ENCODE results near the gene CCM2. TPM values are rescaled to one million over a fixed set of nuclear protein-coding genes. Genes with fewer than 3 reads are reported as not detected.
"Not testable (repeated sequence)": the region's sequence is repeated elsewhere in the genome, so short reads cannot be mapped to it uniquely, and the experiment has no call there.

Gene CCM2
- total RNA-seq, 2 experiments from 2014 or later = 134 TPM

DNA sequence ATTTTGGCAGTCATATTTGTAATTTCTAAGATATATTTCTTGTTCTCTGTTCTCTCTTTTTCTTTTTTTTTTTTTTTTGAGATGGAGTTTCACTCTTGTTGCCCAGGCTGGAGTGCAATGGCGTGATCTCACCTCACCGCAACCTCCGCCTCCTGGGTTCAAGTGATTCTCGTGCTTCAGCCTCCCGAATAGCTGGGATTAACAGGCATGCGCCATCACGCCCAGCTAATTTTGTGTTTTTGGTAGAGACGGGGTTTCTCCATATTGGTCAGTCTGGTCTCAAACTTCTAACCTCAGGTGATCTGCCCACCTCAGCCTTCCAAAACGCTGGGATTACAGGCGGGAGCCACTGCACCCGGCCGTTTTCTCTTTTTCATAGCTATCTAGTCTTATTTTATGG, 25.5 kb downstream of the CCM2 start:
- DNase-seq, H3K27me3 Mint-ChIP-seq, H3K9me3 Mint-ChIP-seq: not testable (repeated sequence)
- Mint-ChIP-seq H3K36me3 (ENCODE audit: low read depth) (peaks cover 65% of the 10 kb centered on the region), H3K27ac (peak overlapping the region; percentile 82), H3K4me3 (peak overlapping the region; percentile 44), H3K4me1 (peaks cover 63% of the 10 kb centered on the region)
- CTCF ChIA-PET = interaction anchor here (3.2 kb wide), 1 partner anchor 52 kb away, joined by 16 read pairs; no protein-coding TSS in a partner anchor
- POLR2A ChIA-PET = interaction anchor here (0.7 kb wide), 1 partner anchor 9 kb away, joined by 4 read pairs; no protein-coding TSS in a partner anchor

DNA sequence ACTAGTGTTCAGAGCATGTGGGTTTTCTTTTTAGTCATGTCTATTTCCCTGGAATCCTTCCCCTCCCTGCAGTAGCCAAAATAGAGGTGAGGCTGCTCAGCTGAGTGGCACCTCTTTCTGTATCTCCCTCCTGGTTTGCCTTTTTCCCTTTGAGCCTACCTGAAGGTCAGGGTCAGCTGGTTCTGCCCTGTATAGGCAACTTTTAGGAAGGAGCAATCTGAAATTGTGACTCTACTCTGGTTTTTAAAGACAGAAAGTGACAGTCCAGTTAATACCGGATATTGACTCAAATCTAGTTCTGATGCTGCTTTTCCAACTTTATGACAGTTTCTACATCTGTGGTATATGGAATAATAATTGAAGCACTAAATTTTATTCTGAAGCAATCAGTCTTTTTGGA, 26.0 kb downstream of the CCM2 start:
- H3K9me3 Mint-ChIP-seq = peaks cover 4% of the 10 kb centered on the region
- CTCF ChIA-PET = interaction anchor here (3.2 kb wide), 1 partner anchor 52 kb away, joined by 16 read pairs; no protein-coding TSS in a partner anchor
- peak overlapping the region; percentile 44 for H3K4me3 Mint-ChIP-seq
- H3K27me3 Mint-ChIP-seq = no peaks in the 10 kb centered on the region
- DNase-seq = no peak
- peak overlapping the region; percentile 82 for H3K27ac Mint-ChIP-seq
- H3K4me1 Mint-ChIP-seq = peaks cover 60% of the 10 kb centered on the region
- POLR2A ChIA-PET = no interaction called here
- peaks cover 66% of the 10 kb centered on the region for H3K36me3 Mint-ChIP-seq (ENCODE audit: low read depth)

DNA sequence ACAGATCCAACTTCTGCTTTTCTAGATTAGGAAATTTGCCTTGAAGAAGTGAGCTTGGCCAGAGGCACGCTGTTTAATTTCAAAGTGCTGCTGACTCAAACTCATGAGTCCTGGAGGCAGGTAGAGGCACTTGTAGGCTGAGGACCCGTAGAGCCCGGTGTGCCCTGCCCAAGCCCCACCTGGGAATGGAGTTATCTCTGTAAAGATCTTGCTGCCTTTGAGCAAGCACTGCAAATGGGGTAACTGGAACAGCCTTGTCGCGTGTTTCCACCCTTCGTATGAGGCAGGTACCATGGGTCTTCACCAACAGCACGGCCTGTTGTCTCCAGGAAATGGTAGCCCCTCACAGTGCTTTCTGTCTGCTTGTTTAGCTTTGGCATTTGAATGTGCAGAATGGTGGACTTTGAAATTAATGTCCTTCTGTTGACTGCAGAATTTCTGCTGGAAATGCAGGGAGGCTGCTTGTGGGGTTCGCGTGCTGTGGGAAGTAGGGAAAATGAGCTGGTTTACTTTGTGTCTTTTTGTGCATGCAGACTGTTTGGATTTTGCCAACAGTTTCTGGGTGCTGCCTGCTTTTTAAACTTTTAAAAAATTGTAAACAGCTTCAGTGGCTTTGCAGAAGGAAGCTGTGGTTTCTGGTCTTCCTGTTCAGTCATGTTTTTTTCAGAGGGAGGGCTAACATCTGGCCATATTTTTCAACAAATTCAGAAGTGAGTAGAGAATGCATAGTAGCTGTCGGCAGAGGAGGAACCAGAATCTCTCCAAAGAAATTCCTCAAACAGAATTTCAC, 27.2 kb downstream of the CCM2 start:
- Mint-ChIP-seq H3K4me1 (peaks cover 60% of the 10 kb centered on the region), H3K27ac (peak overlapping the region; percentile 87), H3K9me3 (peaks cover 4% of the 10 kb centered on the region), H3K4me3 (peak overlapping the region; percentile 81), H3K36me3 (ENCODE audit: low read depth) (peaks cover 70% of the 10 kb centered on the region), H3K27me3 (no peaks in the 10 kb centered on the region)
- POLR2A ChIA-PET = interaction anchor here (0.6 to 2.0 kb wide), 4 partner anchors 9 to 54 kb away, joined by 3 to 6 read pairs (median 4); no protein-coding TSS in a partner anchor
- CTCF ChIA-PET = interaction anchor here (0.6 to 3.2 kb wide), 10 partner anchors 9 to 165 kb away, joined by 3 to 16 read pairs (median 4); partner anchors contain the start of gene MYO1G
- DNase-seq = peak; percentile 63

DNA sequence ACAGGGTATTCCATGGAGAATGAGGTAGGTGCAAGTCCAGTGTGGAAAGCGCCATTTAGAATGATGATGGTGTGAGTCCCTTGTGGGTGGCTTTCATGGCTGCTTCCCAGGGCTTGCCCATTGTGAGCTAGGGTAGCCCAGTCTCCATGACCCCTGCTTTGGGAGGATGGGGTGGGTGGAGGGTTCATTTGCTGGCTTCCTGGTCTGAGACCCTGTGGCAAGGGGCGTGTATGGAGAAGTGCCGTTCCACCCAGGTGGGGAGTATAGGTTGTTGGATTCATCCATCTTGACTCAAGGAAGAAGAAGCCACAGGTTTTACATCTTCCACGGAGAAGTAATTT, 27.7 kb downstream of the CCM2 start:
- DNase-seq = no peak

DNA sequence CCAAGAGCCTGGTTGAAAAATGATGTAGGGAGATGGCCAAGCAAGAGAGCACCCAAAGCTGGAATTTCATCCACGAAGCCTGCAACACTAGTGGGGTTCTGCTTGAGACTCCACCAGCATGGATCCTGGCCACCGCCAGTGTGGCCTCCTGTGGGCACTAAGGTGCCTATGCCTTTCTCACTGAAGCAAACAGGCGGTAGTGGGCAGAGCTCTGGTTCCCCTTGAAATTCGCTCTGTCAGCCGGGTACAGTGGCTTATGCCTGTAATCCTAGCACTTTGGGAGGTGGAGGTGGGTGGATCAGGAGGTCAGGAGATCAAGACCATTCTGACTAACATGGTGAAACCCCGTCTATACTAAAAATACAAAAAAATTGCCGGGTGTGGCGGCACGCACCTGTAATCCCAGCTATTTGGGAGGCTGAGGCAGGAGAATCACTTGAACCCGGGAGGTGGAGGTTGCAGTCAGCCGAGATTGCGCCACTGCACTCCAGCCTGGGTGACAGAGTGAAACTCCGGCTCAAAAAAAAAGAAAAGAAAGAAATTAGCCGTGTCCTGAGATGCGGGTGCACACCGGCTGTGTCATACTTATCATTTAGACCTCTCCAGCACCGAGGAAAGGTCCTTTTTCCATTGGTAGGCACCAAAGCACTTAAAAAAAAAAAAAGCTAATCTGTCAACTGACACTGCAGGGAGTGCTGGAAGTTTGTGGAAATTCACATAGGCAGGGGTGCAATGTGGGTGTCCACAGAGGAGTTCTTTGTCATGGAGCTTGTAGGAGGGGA, 28.3 kb downstream of the CCM2 start:
- Mint-ChIP-seq H3K9me3 (peaks cover 4% of the 10 kb centered on the region), H3K4me1 (peaks cover 68% of the 10 kb centered on the region), H3K36me3 (ENCODE audit: low read depth) (peaks cover 79% of the 10 kb centered on the region), H3K27me3 (no peaks in the 10 kb centered on the region), H3K27ac (peak overlapping the region; percentile 87), H3K4me3 (peak overlapping the region; percentile 81)
- ChIA-PET POLR2A (interaction anchor here (0.6 to 2.0 kb wide), 3 partner anchors 8 to 50 kb away, joined by 4 to 6 read pairs (median 4); no protein-coding TSS in a partner anchor), CTCF (interaction anchor here (0.5 to 3.2 kb wide), 8 partner anchors 9 to 1131 kb away, joined by 3 to 16 read pairs (median 4); no protein-coding TSS in a partner anchor)
- DNase-seq = no peak

More for the DNA sequence above, 27.7 kb downstream of the CCM2 start:
- Mint-ChIP-seq H3K27ac (peak overlapping the region; percentile 87), H3K4me3 (peak overlapping the region; percentile 81), H3K27me3 (no peaks in the 10 kb centered on the region), H3K4me1 (peaks cover 66% of the 10 kb centered on the region), H3K36me3 (ENCODE audit: low read depth) (peaks cover 75% of the 10 kb centered on the region), H3K9me3 (peaks cover 4% of the 10 kb centered on the region)
- POLR2A ChIA-PET = interaction anchor here (0.6 to 2.0 kb wide), 4 partner anchors 8 to 55 kb away, joined by 4 to 6 read pairs (median 4); no protein-coding TSS in a partner anchor
- CTCF ChIA-PET = interaction anchor here (0.5 to 3.2 kb wide), 12 partner anchors 9 to 165 kb away, joined by 3 to 16 read pairs (median 4); partner anchors contain the start of gene MYO1G

DNA sequence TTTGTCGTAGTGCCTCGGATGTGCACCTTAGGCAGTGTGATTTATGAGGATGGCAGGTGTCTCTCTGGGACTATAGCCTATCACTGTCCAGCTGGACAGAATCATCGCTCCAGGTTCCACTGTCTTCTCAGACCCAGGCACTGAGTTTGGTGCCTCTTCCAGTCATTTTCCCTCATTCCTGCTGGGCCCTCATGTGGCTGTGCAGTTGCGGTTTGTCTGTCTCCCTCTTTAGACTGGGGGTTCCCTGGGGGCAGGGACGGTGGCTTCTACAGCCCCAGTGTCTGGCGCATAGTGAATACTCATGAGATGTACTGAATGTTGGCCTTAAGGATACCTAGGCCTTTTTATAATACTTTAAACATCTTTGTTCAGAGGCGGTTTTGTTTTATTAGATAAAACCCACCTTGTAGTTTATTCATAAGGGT, 28.9 kb downstream of the CCM2 start:
- Mint-ChIP-seq H3K36me3 (ENCODE audit: low read depth) (peaks cover 83% of the 10 kb centered on the region), H3K4me1 (peaks cover 70% of the 10 kb centered on the region), H3K27me3 (no peaks in the 10 kb centered on the region), H3K27ac (peak overlapping the region; percentile 87), H3K9me3 (peaks cover 4% of the 10 kb centered on the region), H3K4me3 (peak overlapping the region; percentile 81)
- ChIA-PET CTCF (interaction anchor here (0.6 to 2.0 kb wide), 4 partner anchors 10 to 1131 kb away, joined by 3 to 8 read pairs (median 4); no protein-coding TSS in a partner anchor), POLR2A (no interaction called here)
- no peak for DNase-seq

DNA sequence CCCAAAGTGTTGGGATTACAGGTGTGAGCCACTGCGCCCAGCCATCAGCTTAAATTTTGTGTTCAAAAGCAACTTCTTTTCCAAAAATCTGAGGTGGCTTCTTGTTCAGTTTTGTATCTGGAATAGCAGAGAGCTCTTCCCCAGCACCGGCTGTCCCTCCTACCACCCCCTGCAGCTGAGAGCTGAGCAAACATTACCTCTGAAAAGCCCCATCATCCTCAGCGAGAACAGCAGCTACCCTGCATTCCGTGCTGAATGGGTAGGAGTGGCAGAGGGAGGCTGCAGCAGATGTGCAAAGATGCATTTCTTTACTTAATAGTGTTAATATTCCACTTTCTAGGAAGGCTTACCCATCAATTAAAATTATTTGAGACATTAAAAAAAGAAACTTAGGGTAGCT, 31.8 kb downstream of the CCM2 start:
- peak overlapping the region; percentile 81 for H3K27ac Mint-ChIP-seq
- peaks cover 77% of the 10 kb centered on the region for H3K36me3 Mint-ChIP-seq (ENCODE audit: low read depth)
- H3K4me1 Mint-ChIP-seq = peaks cover 67% of the 10 kb centered on the region
- H3K4me3 Mint-ChIP-seq = peak overlapping the region; percentile 60
- CTCF ChIA-PET = interaction anchor here (0.7 to 2.0 kb wide), 3 partner anchors 23 to 59 kb away, joined by 3 to 4 read pairs (median 3); no protein-coding TSS in a partner anchor
- DNase-seq = no peak
- H3K27me3 Mint-ChIP-seq = no peaks in the 10 kb centered on the region
- POLR2A ChIA-PET = no interaction called here
- H3K9me3 Mint-ChIP-seq = no peaks in the 10 kb centered on the region

DNA sequence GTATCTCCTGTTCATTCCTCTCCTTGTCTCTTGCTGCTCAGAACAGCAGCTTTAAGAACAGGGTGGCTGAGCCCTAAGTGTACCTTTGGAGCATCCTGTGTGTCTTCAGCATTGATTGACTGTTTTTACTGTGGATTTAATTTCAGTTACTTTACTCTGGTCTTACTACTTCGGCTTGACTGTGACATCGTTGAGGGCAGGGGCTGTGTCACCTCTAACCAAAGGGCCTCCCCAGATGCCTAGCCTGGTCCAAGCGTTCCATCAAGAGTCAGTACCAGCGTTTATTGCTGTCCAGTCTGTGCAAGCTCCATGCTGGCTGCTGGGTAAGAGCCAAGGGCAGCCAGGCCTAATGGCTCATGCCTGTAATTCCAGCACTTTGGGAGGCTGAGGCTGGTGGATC, 32.4 kb downstream of the CCM2 start:
- H3K9me3 Mint-ChIP-seq = no peaks in the 10 kb centered on the region
- H3K36me3 Mint-ChIP-seq (ENCODE audit: low read depth) = peaks cover 74% of the 10 kb centered on the region
- no peaks in the 10 kb centered on the region for H3K27me3 Mint-ChIP-seq
- no peak for DNase-seq
- H3K4me3 Mint-ChIP-seq = peak overlapping the region; percentile 60
- peaks cover 65% of the 10 kb centered on the region for H3K4me1 Mint-ChIP-seq
- CTCF ChIA-PET = interaction anchor here (0.7 to 2.0 kb wide), 4 partner anchors 22 to 105 kb away, joined by 3 to 4 read pairs (median 4); no protein-coding TSS in a partner anchor
- POLR2A ChIA-PET = no interaction called here
- peak overlapping the region; percentile 81 for H3K27ac Mint-ChIP-seq

DNA sequence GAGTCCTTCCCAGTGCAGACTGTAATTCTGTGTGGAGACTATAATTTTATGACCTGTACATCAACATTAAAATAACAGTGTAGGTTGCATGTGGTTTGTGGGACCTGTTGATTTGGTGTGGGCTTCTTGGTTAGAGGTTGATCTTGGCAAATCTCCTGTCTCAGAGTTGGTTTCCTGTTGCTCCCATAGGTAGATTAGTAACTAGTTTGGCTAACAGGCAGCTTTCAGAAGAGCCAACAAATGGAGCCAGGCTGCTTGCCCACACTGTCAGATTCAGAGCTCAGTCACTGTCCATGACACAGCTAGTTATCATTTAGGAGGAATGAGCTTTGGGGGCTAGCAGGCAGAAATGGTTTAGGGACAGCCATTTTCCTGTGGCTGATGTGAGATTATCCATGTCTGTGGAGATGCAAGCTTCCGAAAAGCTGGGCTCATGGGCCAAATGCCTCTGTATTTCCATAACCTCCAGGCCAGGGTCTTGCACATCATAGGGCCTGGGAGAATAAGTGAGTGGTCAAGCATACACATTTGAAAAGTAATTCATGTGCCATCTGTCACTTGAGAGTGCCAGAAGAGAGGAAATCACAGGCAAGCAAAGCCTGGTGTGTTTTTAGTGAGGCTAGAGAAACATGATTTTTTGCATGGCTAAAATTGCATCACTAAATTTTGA, 33.4 kb downstream of the CCM2 start:
- no peaks in the 10 kb centered on the region for H3K9me3 Mint-ChIP-seq
- DNase-seq = peak; percentile 26
- ChIA-PET POLR2A (interaction anchor here (0.5 to 1.4 kb wide), 3 partner anchors 22 to 60 kb away, joined by 3 to 7 read pairs (median 3); no protein-coding TSS in a partner anchor), CTCF (interaction anchor here (0.6 to 5.2 kb wide), 5 partner anchors 26 to 431 kb away, joined by 4 to 24 read pairs (median 4); no protein-coding TSS in a partner anchor)
- H3K27me3 Mint-ChIP-seq = no peaks in the 10 kb centered on the region
- peak overlapping the region; percentile 79 for H3K27ac Mint-ChIP-seq
- peak overlapping the region; percentile 60 for H3K4me3 Mint-ChIP-seq
- peaks cover 75% of the 10 kb centered on the region for H3K4me1 Mint-ChIP-seq
- peaks cover 73% of the 10 kb centered on the region for H3K36me3 Mint-ChIP-seq (ENCODE audit: low read depth)

DNA sequence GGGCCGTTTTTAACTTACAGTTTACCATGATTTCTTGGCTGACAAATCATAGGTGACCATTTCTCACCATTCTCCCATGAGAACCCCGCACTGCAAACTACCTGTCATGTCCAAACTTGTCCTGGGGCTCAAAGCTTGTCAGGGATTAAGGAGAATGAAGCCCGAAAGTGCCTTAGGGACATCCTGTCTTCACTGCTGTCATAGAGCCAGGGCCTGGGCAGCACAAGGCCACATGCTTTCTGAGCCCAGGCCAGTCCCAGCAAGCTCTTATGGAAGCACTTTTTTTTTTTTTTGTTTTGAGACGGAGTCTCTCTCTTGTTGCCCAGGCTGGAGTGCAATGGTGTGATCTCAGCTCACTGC, 33.9 kb downstream of the CCM2 start:
- Mint-ChIP-seq H3K4me3 (peak overlapping the region; percentile 60), H3K27me3 (no peaks in the 10 kb centered on the region), H3K9me3 (no peaks in the 10 kb centered on the region), H3K36me3 (ENCODE audit: low read depth) (peaks cover 73% of the 10 kb centered on the region), H3K27ac (peak overlapping the region; percentile 52), H3K4me1 (peaks cover 80% of the 10 kb centered on the region)
- DNase-seq = no peak
- CTCF ChIA-PET = interaction anchor here (0.6 to 5.2 kb wide), 6 partner anchors 21 to 432 kb away, joined by 4 to 24 read pairs (median 4); no protein-coding TSS in a partner anchor
- POLR2A ChIA-PET = interaction anchor here (0.5 to 1.4 kb wide), 3 partner anchors 22 to 60 kb away, joined by 3 to 7 read pairs (median 3); no protein-coding TSS in a partner anchor

DNA sequence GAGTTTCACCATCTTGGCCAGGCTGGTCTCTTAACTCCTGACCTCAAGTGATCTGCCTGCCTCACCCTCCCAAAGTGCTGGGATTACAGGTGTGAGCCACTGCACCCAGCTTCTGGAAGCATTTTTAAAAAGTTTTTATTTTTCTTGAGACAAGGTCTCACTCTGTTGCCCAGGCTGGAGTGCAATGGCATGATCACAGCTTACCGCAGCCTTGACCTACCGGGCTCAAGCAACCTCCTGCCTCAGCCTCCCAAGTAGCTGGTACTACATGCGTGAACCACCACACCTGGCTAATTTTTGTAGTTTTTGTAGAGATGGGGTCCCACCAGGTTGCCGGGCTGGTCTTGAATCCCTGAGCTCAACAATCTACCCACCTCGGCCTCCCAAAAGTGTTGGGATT, 34.7 kb downstream of the CCM2 start:
- CTCF ChIA-PET = interaction anchor here (0.6 to 5.2 kb wide), 4 partner anchors 22 to 188 kb away, joined by 4 to 24 read pairs (median 4); no protein-coding TSS in a partner anchor
- peaks cover 78% of the 10 kb centered on the region for H3K4me1 Mint-ChIP-seq
- H3K27me3 Mint-ChIP-seq, H3K9me3 Mint-ChIP-seq, H3K4me3 Mint-ChIP-seq, DNase-seq, H3K27ac Mint-ChIP-seq: not testable (repeated sequence)
- POLR2A ChIA-PET = interaction anchor here (0.6 to 1.4 kb wide), 2 partner anchors 10 to 61 kb away, joined by 4 to 7 read pairs; no protein-coding TSS in a partner anchor
- peaks cover 72% of the 10 kb centered on the region for H3K36me3 Mint-ChIP-seq (ENCODE audit: low read depth)
